DMS153 (cell line): ENCODE data around the gene ZNF592.
"Not testable (repeated sequence)": the region's sequence is repeated elsewhere in the genome, so short reads cannot be mapped to it uniquely, and the experiment has no call there.

Experiments used
- DNase-seq: peaks from one replicate; lab custom pipeline; 2025; lab: John Stamatoyannopoulos, UW

The ZNF592 gene

GRCh38 chr15:84749111-84749991 is 959 bp downstream of the ZNF592 start:
- DNase-seq = no peak

DNA sequence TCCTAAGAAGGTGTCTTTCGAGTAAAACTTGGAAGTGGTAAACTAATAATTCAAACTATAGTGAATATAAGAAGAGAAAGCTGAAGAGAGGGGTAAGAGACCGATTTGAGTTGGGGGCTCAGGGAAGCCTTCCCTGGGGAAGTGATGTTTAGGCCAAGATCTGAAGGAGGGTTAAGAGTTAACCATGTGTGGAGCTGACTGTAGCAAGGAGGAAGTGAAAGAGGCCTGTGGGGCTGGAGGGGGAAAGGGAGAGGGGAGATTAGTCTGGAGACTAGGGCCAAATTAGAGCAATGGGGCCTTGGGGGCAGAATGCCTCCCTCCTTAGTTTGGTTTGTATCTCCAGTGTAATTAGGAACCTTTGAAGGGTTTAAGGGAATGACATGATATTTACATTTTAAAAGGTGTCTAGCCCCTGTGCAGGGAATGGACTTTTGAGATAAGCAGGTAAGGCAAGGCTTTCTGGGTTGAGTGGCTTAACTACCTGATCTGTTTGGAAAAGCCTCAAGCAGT is 2.2 kb downstream of the ZNF592 start:
- no peak for DNase-seq

GRCh38 chr15:84751721-84752120 is 3.3 kb downstream of the ZNF592 start:
- DNase-seq = not testable (repeated sequence)

DNA sequence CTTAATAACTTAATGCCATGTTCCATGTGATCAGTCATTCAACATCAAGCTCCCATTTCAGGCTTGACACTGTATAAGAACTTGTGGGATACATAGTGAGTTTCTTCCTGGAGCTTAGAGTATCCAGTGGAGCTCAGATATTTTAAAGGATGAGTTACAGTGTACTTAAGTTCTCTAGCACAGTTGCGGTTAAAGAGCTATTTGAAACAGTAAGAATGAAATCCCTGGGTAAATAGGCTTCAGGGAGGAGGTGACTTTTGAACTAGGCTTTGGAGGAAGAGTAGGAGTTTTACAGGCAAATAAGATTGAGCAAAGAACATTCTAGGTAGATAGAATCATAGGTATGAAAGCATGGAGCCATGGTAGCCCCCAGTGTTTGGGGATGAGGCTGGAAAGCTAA is 3.8 kb downstream of the ZNF592 start:
- DNase-seq = no peak

- DNase-seq = no peak
These were observed 4.3 kb downstream of the ZNF592 start for GRCh38 chr15:84752700-84753099.

- DNase-seq = not testable (repeated sequence)
These were observed 6.5 kb downstream of the ZNF592 start for GRCh38 chr15:84754889-84755288.

DNA sequence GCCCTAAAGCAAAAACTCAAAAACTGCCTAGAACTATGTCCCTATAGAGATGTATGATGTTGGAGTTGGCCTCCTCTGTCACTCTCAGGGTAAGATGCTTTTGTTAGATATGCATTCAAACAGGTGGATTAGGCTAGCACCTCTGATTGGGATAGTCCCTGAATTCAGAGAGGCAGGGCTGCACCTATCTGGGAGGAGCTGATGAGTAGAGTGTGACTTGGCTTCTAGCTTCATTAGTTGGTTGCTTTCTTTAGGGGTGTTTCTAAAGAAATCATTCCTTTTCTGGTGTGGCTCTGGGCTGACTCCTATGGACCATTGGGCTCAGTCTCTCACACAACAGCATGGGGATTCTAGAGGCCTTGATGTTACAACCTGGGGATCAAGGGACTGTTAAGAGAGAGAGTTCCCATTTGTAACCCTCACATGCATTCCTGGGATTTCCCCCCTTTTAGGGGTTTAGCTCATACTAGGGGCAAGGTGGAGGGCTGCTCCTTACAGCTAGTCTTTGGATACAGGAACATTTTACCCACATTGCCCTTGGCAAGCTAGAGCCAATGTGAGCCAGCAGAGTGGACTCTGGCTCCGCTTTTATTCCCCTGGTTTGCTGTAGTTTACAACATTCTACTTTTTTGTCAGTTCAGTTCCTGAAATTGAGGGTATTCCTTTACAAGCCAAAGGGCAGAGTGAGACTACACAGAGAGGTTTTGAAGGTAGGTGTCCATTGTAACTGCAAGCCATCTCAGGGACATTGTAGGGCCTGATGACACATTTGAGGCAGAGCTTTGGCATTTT is 7.5 kb downstream of the ZNF592 start:
- DNase-seq = no peak

DNA sequence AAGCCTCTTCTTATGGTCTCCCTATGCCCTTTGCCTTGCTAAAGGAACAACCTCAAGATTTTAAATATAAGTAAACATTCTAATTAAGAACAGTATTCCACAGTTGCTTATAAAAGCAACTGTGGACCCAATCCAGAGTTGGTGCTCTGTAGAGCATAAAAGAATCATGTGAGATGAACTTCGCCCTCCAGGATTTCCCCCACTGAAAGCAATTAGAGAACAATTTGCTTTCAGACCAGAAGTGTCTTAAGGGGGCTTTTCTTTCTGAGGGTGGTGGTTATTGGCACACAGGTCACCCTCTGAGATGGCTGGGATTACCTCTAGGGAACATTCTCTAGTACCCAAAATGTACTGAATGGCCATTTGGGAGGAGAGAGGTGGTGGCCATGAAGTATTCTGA is 10.6 kb downstream of the ZNF592 start:
- no peak for DNase-seq

GRCh38 chr15:84760219-84760618 is 11.8 kb downstream of the ZNF592 start:
- no peak for DNase-seq

GRCh38 chr15:84761607-84762131 is 13.3 kb downstream of the ZNF592 start:
- DNase-seq = no peak

DNA sequence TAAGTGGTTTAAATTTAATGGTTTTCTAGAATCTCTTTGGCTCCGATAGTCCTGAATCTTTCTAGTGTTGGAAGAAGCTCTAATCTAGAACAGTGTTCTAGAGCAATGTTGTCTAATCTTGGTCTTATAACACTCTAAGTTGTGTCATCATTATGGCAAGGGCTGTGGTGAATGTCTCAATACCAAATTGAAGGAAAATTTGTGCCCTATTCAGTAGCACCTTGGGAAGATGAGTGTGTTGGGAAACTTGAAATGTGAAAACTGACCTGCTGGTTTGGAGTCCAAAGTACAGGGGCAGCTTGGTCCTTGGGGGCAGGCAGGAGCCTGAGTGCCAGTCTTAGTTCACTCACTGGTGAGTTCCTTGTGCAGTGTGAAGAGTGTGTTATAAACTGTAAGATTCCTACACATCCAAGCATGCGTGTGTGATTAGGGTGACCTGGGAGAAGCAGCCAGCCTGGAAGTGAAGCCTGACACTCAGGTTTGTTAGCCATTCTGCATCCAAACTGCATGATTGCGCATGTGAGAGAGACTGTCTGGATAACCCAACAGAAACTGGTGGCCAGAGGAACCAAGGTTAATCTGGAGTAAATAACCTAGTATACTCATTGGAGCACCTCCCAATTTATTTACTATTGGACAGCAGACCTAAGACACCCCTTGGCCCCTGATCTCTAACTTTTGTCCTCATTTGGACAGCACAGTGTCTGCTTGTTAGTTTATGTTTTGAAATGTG is 14.6 kb downstream of the ZNF592 start:
- DNase-seq = no peak

- DNase-seq = no peak
These were observed 16.2 kb downstream of the ZNF592 start for GRCh38 chr15:84764585-84764984.

DNA sequence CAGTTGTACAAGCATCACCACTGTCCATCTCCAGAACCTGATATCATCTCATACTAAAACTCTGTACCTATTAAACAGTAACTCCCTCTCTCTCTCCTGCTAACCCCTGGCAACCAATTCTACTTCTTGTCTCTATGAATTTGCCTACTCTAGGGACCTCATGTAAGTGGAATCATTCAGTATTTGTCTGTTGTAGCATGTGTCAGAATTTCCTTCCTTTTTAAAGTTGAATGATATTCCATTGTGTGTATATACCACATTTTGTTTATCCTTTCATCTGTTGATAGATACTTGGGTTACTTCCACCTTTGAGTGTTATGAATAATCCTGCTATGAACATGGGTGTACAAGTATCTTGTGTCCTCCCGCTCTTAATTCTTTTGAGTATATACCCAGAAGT is 16.6 kb downstream of the ZNF592 start:
- DNase-seq = no peak

DNA sequence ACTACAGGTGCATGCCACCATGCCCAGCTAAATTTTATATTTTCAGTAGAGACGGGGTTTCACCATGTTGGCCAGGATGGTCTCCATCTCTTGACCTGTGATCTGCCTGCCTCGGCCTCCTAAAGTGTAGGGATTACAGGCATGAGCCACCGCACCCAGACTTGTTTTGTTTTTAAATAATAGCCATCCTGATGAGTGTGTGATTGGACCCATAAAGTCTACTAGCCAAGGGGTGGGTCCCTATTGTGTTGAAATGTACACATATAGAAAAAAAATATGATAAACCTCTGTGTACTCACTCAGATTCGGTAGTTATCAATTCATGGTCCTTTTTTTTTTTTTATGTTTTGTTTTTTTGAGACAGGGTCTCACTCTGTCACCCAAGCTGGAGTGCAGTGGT is 17.3 kb downstream of the ZNF592 start:
- DNase-seq = no peak

- DNase-seq = no peak
These were observed 18.2 kb downstream of the ZNF592 start for GRCh38 chr15:84766461-84767035.

- no peak for DNase-seq
These were observed 23.6 kb downstream of the ZNF592 start for GRCh38 chr15:84772031-84772430.

DNA sequence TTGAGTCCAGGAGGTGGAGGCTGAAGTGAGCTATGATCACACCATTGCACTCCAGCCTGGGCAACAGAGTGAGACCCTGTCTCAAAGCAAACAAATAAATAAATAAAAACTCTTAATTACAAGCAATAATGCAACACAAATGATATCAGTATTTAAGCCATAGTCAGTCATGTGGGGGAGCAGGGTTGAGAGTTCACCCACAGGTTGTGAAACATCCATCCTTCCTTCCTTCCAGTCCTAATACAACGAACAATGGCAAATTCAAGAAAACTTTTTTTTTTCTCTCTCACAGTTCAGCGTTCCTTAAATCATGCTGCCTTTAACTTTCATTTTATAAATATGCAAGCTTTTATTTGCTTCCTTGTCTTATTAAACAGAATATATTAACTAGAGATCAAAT is 24.1 kb downstream of the ZNF592 start:
- DNase-seq = no peak

DNA sequence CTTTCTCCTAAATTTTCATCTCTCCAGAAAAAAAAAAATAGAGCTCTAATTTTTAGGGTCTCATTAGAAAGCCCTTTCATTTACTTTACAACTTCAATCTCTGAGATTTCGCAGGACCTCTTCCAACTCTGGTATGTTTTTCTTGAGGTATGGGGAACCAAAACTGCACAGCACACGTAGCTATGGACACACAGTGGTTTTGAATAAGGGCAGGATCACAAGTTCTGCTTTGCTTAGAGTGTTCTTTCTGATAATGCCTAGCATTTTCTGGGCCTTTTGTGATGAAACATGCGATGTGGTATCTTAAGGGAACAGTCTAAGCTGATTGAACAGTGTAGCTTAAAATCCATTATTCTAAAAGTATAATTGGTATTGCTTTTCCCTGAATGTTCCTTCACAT is 25.3 kb downstream of the ZNF592 start:
- no peak for DNase-seq

GRCh38 chr15:84775867-84776449 is 27.6 kb downstream of the ZNF592 start:
- DNase-seq = no peak

DNA sequence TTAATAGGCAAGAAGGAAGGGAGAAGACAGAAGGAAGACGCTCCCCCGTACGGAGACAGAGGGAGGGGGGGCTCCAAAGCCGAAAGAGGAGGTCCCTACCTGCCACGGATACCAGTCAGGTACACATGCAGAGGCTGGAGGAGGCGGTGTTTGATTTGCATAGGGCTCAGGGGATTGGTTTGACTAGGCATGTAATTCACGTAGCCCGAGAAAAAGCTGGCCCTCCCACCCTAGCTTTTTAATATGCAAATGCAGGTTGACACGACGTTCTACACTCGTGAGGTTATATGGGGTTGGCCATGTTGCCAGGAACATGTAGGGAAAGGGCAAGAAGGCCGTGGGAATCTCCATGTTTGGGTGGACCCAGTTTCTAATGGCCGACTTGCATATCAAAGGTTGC is 29.8 kb downstream of the ZNF592 start:
- no peak for DNase-seq

DNA sequence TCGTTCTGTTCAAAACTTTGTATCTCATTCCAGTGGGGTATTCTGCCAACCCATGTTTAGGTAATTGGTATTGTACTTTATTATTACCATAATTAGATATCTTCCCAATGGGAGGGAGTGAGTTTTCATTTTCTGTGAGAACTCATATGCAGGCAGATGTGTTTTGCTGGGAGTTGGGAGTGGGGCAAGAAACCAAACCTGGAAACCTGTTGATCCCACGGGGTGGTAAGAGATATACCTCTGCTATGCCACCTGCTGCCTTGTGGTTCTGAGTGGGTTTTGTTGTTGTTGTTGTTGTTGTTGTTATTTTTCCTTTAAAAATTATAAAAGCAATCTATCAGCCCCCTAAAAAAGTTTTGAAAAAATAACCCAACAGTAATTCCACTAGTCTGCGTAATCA is 32.1 kb downstream of the ZNF592 start:
- DNase-seq = no peak
